Activated CD4-positive, alpha-beta memory T cell treated with anti-CD3 and anti-CD28 coated beads, Interleukin-2, amount 10 ng/mL, durations not matched to agents 7 days and 5 days (primary cell): ENCODE measurements around the gene GALNT14. TPM values are rescaled to one million over a fixed set of nuclear protein-coding genes. Genes with fewer than 3 reads are reported as not detected.
"Not testable (repeated sequence)": the region's sequence is repeated elsewhere in the genome, so short reads cannot be mapped to it uniquely, and the experiment has no call there.

ENCODE experiments used
- CTCF ChIA-PET: fragments of 350-600 bp; sonication (Branson Sonifier 250); formaldehyde crosslinking; loops from one replicate; lab custom pipeline; 2021; ENCODE audit warnings: antibody characterized with exemption, inconsistent platforms; lab: Charles Lee
- POLR2A ChIA-PET: fragments of 350-600 bp; sonication (Branson Sonifier 250); formaldehyde crosslinking; loops from one replicate; lab custom pipeline; 2021; ENCODE audit warnings: antibody characterized with exemption; lab: Charles Lee
- DNase-seq: peaks from one replicate; pipeline ENCODE4 v3.0.0-alpha.2; 2020
- H3K27ac Mint-ChIP-seq: one replicate; pipeline ENCODE4 v1.8.0; 2021; ENCODE audit warnings: mild to moderate bottlenecking, mixed read lengths
- H3K27me3 Mint-ChIP-seq: one replicate; pipeline ENCODE4 v1.8.0; 2021; ENCODE audit warnings: mixed read lengths
- H3K36me3 Mint-ChIP-seq: one replicate; pipeline ENCODE4 v1.8.0; 2021; ENCODE audit warnings: low read depth, mixed read lengths
- H3K4me1 Mint-ChIP-seq: one replicate; pipeline ENCODE4 v1.8.0; 2021; ENCODE audit warnings: mixed read lengths
- H3K4me3 Mint-ChIP-seq: one replicate; pipeline ENCODE4 v1.8.0; 2021; ENCODE audit warnings: mild to moderate bottlenecking, mixed read lengths
- H3K9me3 Mint-ChIP-seq: one replicate; pipeline ENCODE4 v1.8.0; 2021; ENCODE audit warnings: mixed read lengths
- total RNA-seq, 2 experiments: library from RNA; stranded (reverse); gene quantifications; one replicate each; pipeline ENCODE4 v1.2.3, GENCODE V29; 2021

GALNT14 gene, protein sequence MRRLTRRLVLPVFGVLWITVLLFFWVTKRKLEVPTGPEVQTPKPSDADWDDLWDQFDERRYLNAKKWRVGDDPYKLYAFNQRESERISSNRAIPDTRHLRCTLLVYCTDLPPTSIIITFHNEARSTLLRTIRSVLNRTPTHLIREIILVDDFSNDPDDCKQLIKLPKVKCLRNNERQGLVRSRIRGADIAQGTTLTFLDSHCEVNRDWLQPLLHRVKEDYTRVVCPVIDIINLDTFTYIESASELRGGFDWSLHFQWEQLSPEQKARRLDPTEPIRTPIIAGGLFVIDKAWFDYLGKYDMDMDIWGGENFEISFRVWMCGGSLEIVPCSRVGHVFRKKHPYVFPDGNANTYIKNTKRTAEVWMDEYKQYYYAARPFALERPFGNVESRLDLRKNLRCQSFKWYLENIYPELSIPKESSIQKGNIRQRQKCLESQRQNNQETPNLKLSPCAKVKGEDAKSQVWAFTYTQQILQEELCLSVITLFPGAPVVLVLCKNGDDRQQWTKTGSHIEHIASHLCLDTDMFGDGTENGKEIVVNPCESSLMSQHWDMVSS
- total RNA-seq: not detected

DNA sequence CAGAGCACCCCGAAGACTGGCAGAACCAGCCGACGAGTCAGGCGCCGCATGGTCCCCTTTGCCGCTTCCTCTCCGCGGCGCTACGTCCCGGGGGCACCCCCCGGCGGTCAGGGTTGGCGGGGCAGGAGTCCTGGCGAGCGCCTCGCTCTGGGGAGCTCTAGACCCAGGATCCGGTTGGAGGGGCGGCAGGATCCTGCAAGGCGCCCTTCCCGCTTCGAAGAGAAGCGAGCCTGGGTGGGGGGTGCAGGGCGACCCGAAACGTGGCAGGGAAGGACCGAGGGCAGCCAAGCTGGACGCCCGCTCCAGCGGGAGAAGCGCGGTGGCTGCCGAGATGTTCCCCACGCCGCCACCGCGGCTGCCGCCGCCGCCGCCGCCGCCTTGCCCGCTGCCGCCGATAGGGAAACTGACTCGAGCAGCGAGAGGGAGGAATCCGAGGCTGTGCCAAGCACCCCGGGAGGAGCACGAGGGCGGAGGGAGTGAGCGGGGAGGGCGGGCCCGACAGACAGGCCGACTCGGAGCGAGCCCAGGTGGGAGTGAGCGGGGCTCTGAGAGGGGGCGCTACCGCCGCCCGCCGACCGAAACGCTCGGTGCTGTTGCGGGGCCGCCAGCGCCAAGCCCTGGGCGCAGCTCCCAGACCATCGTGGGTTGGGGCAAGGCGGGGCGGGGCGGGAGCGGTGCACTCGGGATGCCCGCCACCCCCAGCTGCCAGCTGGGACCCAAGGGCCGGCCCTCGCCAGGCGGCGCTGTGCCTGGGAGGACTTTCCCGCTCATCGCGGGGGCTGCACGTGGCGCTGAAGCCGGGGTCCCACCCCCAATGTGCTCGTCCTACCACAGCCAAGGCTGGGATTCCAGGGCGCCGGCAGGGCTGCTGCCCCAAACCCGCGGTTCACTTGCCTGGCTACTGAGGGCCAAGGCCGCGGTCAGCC lies at the start of gene GALNT14:
GALNT14 (minus strand) TSS at position 404 of the 926 bp plus-strand sequence; CDS start at position 50, 354 bp downstream.
- POLR2A ChIA-PET: no interaction called here
- CTCF ChIA-PET: interaction anchor here (1.5 kb wide), 2 partner anchors 195 to 427 kb away, joined by 3 to 6 read pairs; no protein-coding TSS in a partner anchor
- H3K27me3 Mint-ChIP-seq: peaks cover 60% of the 10 kb centered on the region

GRCh38 chr2:31187166-31187565 lies 48.9 kb upstream of the GALNT14 start:
- Mint-ChIP-seq H3K27ac (no peak overlapping the region), H3K9me3 (no peaks in the 10 kb centered on the region), H3K36me3 (no peaks in the 10 kb centered on the region), H3K4me1 (no peaks in the 10 kb centered on the region), H3K27me3 (no peaks in the 10 kb centered on the region), H3K4me3 (no peak overlapping the region)
- POLR2A ChIA-PET: no interaction called here
- no peak for DNase-seq
- CTCF ChIA-PET: interaction anchor here (1.3 kb wide), 1 partner anchor 16 kb away, joined by 3 read pairs; no protein-coding TSS in a partner anchor

More for the DNA sequence above, at the start of gene GALNT14:
- Mint-ChIP-seq H3K36me3 (no peaks in the 10 kb centered on the region), H3K9me3 (no peaks in the 10 kb centered on the region), H3K27ac (no peak within 1 kb of the TSS), H3K4me3 (no peak within 1 kb of the TSS), H3K4me1 (peaks cover 9% of the 10 kb centered on the region)
- peak; percentile 33 for DNase-seq

GRCh38 chr2:31183973-31184372 lies 45.7 kb upstream of the GALNT14 start:
- DNase-seq, H3K4me3 Mint-ChIP-seq, H3K27ac Mint-ChIP-seq, H3K36me3 Mint-ChIP-seq, CTCF ChIA-PET, H3K9me3 Mint-ChIP-seq, H3K27me3 Mint-ChIP-seq, POLR2A ChIA-PET, H3K4me1 Mint-ChIP-seq: not testable (repeated sequence)

- H3K36me3 Mint-ChIP-seq: no peaks in the 10 kb centered on the region
- ChIA-PET CTCF (no interaction called here), POLR2A (no interaction called here)
- H3K9me3 Mint-ChIP-seq: no peaks in the 10 kb centered on the region
- no peak overlapping the region for H3K27ac Mint-ChIP-seq
- H3K27me3 Mint-ChIP-seq: no peaks in the 10 kb centered on the region
- H3K4me1 Mint-ChIP-seq: no peaks in the 10 kb centered on the region
- no peak overlapping the region for H3K4me3 Mint-ChIP-seq
- DNase-seq: no peak
Observed at GRCh38 chr2:31176742-31177141, 38.5 kb upstream of the GALNT14 start.

- Mint-ChIP-seq H3K36me3 (no peaks in the 10 kb centered on the region), H3K4me3 (no peak overlapping the region), H3K27ac (no peak overlapping the region), H3K4me1 (no peaks in the 10 kb centered on the region), H3K9me3 (no peaks in the 10 kb centered on the region), H3K27me3 (no peaks in the 10 kb centered on the region)
- no peak for DNase-seq
- ChIA-PET POLR2A (no interaction called here), CTCF (interaction anchor here (0.9 to 3.0 kb wide), 6 partner anchors 14 to 460 kb away, joined by 3 to 59 read pairs (median 9); no protein-coding TSS in a partner anchor)
Observed at GRCh38 chr2:31171142-31171541, 32.9 kb upstream of the GALNT14 start.

- H3K9me3 Mint-ChIP-seq: no peaks in the 10 kb centered on the region
- ChIA-PET CTCF (interaction anchor here (0.7 to 3.0 kb wide), 26 partner anchors 8 to 459 kb away, joined by 3 to 59 read pairs (median 4); partner anchors contain the start of gene EHD3), POLR2A (no interaction called here)
- DNase-seq: peak; percentile 62
- H3K36me3 Mint-ChIP-seq: no peaks in the 10 kb centered on the region
- H3K27ac Mint-ChIP-seq: no peak overlapping the region
- H3K27me3 Mint-ChIP-seq: no peaks in the 10 kb centered on the region
- no peak overlapping the region for H3K4me3 Mint-ChIP-seq
- peaks cover under 1% of the 10 kb centered on the region for H3K4me1 Mint-ChIP-seq
Observed at GRCh38 chr2:31170071-31170698, 31.9 kb upstream of the GALNT14 start.

DNA sequence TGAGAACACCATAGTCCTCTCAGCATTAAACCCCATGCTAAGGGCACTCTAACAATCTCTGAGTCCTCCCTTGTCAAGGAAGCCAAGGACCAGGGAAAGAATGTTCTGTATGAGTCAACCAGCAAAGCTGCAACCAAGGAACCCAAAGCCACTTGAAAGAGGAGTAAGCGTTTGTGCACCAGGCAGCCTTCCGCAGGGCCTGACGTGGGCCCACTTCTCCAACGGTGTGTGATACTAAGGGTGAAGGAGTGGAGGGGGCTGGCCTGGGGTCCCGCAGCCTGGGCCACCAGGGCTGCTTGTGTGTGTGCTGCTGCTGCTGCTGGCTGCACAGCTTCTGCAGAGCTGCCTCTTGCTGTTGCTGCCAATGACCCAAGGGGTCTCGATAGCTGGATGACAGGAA lies 30.1 kb upstream of the GALNT14 start:
- DNase-seq: no peak
- no peak overlapping the region for H3K27ac Mint-ChIP-seq
- CTCF ChIA-PET: interaction anchor here (0.8 to 3.0 kb wide), 6 partner anchors 10 to 457 kb away, joined by 3 to 22 read pairs (median 8); partner anchors contain the start of gene EHD3
- H3K4me1 Mint-ChIP-seq: peaks cover 5% of the 10 kb centered on the region
- H3K9me3 Mint-ChIP-seq: no peaks in the 10 kb centered on the region
- POLR2A ChIA-PET: no interaction called here
- no peaks in the 10 kb centered on the region for H3K36me3 Mint-ChIP-seq
- H3K27me3 Mint-ChIP-seq: no peaks in the 10 kb centered on the region
- H3K4me3 Mint-ChIP-seq: no peak overlapping the region

DNA sequence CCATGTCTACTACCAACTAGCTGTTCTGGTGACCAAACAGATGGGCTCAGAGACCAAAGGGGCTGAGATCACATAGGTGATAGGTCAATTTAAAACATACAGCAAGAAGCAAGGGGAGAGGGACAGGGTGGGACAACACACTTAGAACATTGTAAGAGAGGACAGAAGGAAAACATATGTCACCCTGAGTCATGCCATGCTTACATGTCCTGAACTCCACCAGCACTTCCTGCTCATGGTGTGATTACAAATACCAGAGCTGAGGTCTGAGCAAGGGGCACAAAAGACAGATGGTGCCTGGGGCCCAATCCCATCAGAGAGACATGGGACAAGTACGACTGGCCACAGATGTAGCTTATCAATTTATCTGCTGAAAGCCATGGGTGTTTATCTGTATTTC lies 28.7 kb upstream of the GALNT14 start:
- Mint-ChIP-seq H3K4me3 (no peak overlapping the region), H3K4me1 (peaks cover 5% of the 10 kb centered on the region), H3K27ac (no peak overlapping the region), H3K9me3 (no peaks in the 10 kb centered on the region), H3K27me3 (peaks cover 4% of the 10 kb centered on the region), H3K36me3 (no peaks in the 10 kb centered on the region)
- DNase-seq: no peak
- ChIA-PET CTCF (interaction anchor here (0.7 to 2.1 kb wide), 4 partner anchors 10 to 454 kb away, joined by 3 to 5 read pairs (median 4); no protein-coding TSS in a partner anchor), POLR2A (no interaction called here)

GRCh38 chr2:31163011-31163539 lies 24.8 kb upstream of the GALNT14 start:
- POLR2A ChIA-PET: no interaction called here
- peaks cover 4% of the 10 kb centered on the region for H3K27me3 Mint-ChIP-seq

DNA sequence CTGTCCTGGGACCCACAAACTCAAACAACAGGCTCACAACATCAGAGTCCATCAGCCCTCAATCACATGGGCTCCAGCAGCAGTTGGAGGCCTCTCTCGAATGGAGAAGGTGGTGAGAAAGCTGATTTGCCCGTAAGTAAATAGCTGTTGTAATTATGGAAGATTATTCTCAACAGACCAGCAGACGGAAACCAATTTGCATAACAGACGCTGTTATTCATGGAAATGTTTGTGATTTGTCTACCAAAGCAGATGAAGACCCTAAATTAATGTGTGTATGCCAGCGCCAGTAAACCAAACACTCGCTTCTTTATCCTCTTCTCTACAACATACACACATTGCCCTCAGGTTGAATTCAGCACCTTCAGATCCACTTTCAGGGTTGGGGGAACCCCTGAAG lies 23.4 kb upstream of the GALNT14 start:
- H3K27ac Mint-ChIP-seq: no peak overlapping the region
- peaks cover 5% of the 10 kb centered on the region for H3K4me1 Mint-ChIP-seq
- no peaks in the 10 kb centered on the region for H3K36me3 Mint-ChIP-seq
- H3K27me3 Mint-ChIP-seq: peaks cover 7% of the 10 kb centered on the region
- H3K4me3 Mint-ChIP-seq: no peak overlapping the region
- ChIA-PET POLR2A (no interaction called here), CTCF (interaction anchor here (1.3 to 1.4 kb wide), 2 partner anchors 9 to 11 kb away, joined by 5 read pairs; no protein-coding TSS in a partner anchor)
- H3K9me3 Mint-ChIP-seq: no peaks in the 10 kb centered on the region
- no peak for DNase-seq

More at GRCh38 chr2:31163011-31163539, 24.8 kb upstream of the GALNT14 start:
- Mint-ChIP-seq H3K27ac (no peak overlapping the region), H3K4me3 (no peak overlapping the region), H3K36me3 (no peaks in the 10 kb centered on the region), H3K9me3 (no peaks in the 10 kb centered on the region), H3K4me1 (peaks cover 5% of the 10 kb centered on the region)
- CTCF ChIA-PET: interaction anchor here (1.3 to 1.5 kb wide), 2 partner anchors 10 to 12 kb away, joined by 3 to 5 read pairs; no protein-coding TSS in a partner anchor
- no peak for DNase-seq

GRCh38 chr2:31151501-31151900 lies 13.3 kb upstream of the GALNT14 start:
- ChIA-PET POLR2A (no interaction called here), CTCF (interaction anchor here (1.2 to 1.4 kb wide), 2 partner anchors 11 to 19 kb away, joined by 3 to 5 read pairs; no protein-coding TSS in a partner anchor)
- Mint-ChIP-seq H3K4me3 (no peak overlapping the region), H3K36me3 (no peaks in the 10 kb centered on the region), H3K9me3 (no peaks in the 10 kb centered on the region), H3K4me1 (no peaks in the 10 kb centered on the region), H3K27me3 (peaks cover 22% of the 10 kb centered on the region), H3K27ac (no peak overlapping the region)
- DNase-seq: no peak
